AG04449 (cell line): Measurements from ENCODE around the gene RINL.

Experiments used
- CTCF ChIA-PET: fragments of 350-600 bp; formaldehyde crosslinking; extraction: SDS; loops from one replicate; lab custom pipeline; 2021; ENCODE audit warnings: antibody characterized with exemption; lab: Yijun Ruan, JAX
- POLR2A ChIA-PET: fragments of 400-600, 350-600 bp; formaldehyde crosslinking; extraction: SDS; loops from one replicate; lab custom pipeline; 2020; ENCODE audit warnings: antibody characterized with exemption, inconsistent platforms; lab: Yijun Ruan, JAX
- DNase-seq: peaks from one replicate; pipeline ENCODE4 v3.0.0-alpha.2; 2010; ENCODE audit warnings: low read depth, low spot score
- H3K4me3 ChIP-seq: 2 replicates; pipeline ENCODE4 v1.5.1; 2011; ENCODE audit warnings: low read depth, mild to moderate bottlenecking, control low read depth, low read length
- TF ChIP-seq, protein P1 (sequence below): IDR thresholded peaks from one replicate; pipeline ENCODE4 v1.5.1; 2011; ENCODE audit warnings: mild to moderate bottlenecking, moderate library complexity, low read length, control low read depth, inconsistent platforms; ENCODE audit not compliant: insufficient read depth; ENCODE audit errors: missing control alignments

Gene RINL

DNA sequence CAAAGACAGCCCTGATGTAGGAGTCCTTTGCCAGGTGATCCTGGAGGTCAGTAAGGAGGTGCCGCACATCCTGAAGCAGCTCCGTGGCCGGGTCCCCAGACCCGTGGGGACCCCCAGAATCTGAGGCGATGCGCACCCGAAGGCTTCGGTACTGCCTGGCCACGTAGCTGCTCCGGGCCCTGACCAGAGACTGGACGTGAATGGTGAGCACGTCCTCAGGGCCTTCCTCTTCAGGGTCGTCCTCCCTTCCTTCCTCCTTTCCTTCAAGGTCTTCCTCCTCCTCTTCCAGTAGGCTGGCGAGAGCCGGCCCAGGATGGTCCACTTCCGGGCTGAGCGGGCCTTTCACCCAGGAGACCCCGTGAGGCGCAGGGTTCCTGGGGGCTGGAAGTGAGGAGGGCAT, 7.5 kb downstream of the RINL start:
- H3K4me3 ChIP-seq, result no peak overlapping the region
- POLR2A ChIA-PET, result no interaction called here
- DNase-seq, result no peak
- TF ChIP-seq, protein P1, sequence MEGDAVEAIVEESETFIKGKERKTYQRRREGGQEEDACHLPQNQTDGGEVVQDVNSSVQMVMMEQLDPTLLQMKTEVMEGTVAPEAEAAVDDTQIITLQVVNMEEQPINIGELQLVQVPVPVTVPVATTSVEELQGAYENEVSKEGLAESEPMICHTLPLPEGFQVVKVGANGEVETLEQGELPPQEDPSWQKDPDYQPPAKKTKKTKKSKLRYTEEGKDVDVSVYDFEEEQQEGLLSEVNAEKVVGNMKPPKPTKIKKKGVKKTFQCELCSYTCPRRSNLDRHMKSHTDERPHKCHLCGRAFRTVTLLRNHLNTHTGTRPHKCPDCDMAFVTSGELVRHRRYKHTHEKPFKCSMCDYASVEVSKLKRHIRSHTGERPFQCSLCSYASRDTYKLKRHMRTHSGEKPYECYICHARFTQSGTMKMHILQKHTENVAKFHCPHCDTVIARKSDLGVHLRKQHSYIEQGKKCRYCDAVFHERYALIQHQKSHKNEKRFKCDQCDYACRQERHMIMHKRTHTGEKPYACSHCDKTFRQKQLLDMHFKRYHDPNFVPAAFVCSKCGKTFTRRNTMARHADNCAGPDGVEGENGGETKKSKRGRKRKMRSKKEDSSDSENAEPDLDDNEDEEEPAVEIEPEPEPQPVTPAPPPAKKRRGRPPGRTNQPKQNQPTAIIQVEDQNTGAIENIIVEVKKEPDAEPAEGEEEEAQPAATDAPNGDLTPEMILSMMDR, result no peak
- CTCF ChIA-PET, result interaction anchor here (1.1 to 2.7 kb wide), 8 partner anchors 9 to 468 kb away, joined by 3 to 24 read pairs (median 7); partner anchors contain the start of genes FAM98C, NFKBIB, RINL and SIRT2

DNA sequence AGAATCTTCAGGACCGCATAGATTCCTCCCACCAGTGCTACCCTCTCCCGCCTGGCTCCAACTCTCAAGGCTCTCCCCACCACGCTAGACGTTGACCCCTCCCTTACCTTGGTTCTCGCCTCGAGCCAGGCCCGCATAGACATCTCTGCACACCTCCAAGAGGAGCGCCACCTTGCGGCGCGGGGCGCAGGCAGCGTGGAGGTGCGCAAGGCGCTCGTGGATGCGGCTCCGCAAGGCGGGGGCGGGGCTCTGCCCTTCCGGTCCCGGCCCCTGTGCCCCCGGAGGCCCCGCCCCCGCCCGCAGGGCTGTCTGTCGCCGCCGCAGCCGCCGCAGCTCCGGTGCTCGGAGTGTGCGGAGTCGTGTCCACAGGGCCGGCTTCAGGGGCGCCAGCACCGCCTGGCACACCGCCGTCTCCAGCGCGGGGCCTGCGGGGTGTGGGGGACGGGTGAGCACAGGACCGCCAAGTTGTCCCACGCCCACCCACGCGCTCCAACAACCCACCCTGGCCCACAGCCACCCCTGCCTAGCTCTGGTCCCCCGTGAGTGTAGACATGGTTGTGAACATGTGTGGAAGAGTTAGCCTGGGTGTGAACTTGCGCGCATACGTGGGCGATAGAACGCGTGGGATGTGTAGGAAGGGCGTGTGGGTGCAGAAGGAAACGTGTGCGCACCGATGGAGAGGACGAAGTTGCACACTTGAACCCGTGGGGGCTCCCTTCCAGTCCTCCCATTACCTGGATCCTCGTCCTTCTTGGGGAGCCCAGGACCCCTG, 8.1 kb downstream of the RINL start:
- POLR2A ChIA-PET, result no interaction called here
- no peak for DNase-seq
- CTCF ChIA-PET, result interaction anchor here (0.9 to 2.7 kb wide), 17 partner anchors 9 to 467 kb away, joined by 3 to 24 read pairs (median 6); partner anchors contain the start of genes FAM98C, MRPS12, NFKBIB and RINL

DNA sequence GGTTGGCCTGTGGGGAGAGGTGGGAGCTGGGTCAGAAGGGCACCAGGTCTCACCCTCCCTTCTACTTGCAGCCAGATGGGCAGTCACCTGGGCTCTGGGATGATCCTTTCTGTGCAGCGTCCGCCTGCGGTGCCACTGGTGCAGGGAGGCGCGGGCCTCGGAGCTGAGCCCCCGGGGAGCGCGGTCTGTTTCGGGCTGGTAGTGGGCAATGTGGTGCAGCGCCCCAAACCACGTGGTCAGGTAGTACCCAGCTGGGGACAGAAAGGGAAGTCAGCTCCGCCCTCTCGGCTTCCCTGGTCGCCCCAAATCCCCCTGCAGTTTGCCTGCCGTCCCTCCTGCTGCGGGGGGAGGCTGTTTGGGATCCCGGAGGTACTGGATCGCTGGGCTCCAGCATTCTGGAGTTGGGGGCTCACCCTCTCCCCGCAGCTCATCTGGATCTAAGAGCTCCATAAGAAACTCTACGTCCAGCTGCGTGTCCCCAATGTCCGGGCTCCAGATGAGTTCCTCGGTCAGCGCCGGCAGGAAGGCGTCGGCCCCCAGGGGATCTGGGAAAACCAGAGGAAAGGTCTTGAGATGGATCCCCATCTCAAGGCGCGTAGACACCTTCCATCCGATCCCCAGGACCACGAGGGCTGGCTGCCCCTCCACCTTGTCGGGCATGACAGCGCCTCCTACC, 8.8 kb downstream of the RINL start:
- peak overlapping the region; percentile 59 for H3K4me3 ChIP-seq
- ChIA-PET POLR2A (no interaction called here), CTCF (interaction anchor here (0.6 to 2.7 kb wide), 19 partner anchors 9 to 466 kb away, joined by 3 to 24 read pairs (median 5); partner anchors contain the start of genes FAM98C, MRPS12, NFKBIB and RINL)
- DNase-seq, result no peak
- TF ChIP-seq, protein P1, result no peak

More for the DNA sequence above, 8.1 kb downstream of the RINL start:
- peak overlapping the region; percentile 59 for H3K4me3 ChIP-seq
- TF ChIP-seq, protein P1, result peak; percentile 85

DNA sequence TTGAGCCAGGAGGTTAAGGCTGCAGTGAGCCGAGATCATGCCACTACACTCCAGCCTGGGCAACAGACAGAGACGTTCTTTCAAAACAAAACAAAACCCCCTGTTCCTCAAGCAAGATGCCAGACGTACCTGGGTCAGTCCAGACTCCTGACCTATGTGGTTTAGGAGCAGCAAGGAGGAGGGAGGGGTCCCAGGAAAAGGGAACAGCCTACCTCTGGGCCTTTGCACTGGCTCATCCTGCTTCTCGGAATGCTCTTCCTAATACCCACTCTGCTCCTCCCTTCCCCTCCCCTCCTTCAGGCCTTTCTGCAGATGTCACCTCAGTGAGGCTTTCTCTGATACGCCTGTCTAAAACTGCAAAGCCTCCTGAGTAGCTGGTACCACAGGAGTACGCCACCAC, 9.5 kb downstream of the RINL start:
- TF ChIP-seq, protein P1, result no peak
- ChIA-PET CTCF (interaction anchor here (0.8 to 2.7 kb wide), 13 partner anchors 8 to 465 kb away, joined by 3 to 24 read pairs (median 6); partner anchors contain the start of genes FAM98C, NFKBIB, RINL and SIRT2), POLR2A (no interaction called here)
- DNase-seq, result no peak
- H3K4me3 ChIP-seq, result no peak overlapping the region

DNA sequence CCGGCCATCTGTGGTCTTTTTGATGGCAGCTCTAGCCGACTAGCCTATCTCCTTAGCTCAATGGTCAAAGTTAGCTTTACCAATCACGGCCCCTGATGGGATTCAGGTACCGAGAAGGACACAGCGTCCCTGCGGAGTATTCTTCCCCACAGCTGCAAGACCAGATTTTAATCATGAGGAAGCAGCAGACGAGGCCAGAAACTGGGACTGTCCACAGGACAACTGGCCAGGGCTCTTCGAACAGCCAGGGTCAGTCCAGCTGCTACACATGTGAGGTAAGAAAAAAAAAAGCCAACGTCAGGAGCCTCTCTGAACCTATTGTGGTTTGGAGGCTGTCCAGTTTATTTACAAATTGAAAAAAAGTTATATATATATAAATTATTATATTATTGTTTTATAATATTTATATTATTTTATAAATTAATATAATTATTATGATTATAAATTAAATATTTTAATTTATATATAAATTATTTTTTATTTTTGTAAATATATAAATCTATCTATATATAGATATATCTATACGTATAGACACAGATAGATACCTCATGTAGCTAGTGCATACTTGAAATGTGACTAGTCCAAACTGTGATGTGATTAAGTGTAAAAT, 10.8 kb downstream of the RINL start:
- TF ChIP-seq, protein P1, result no peak
- DNase-seq, result no peak
- ChIA-PET POLR2A (no interaction called here), CTCF (interaction anchor here (1.1 to 1.7 kb wide), 4 partner anchors 9 to 465 kb away, joined by 3 to 7 read pairs (median 3); partner anchors contain the start of gene FAM98C)
- H3K4me3 ChIP-seq, result no peak overlapping the region
